GM21423 (cell line): Measurements from ENCODE around the gene MSI2.
A peak's percentile ranks its signal among the peaks of the same experiment; 100 is the strongest.

ENCODE experiments used
- ATAC-seq: cut with Tn5 transposase; IDR thresholded peaks from one replicate; pipeline ENCODE4 v1.9.1; 2021; ENCODE audit warnings: mild to moderate bottlenecking, moderate library complexity; ENCODE audit not compliant: unreplicated experiment

The MSI2 gene

GRCh38 chr17:57467801-57468200, 211.5 kb downstream of the MSI2 start:
- no peak for ATAC-seq

- ATAC-seq = peak; percentile 71
Measured at GRCh38 chr17:57468932-57469775, 212.8 kb downstream of the MSI2 start.

GRCh38 chr17:57470906-57471305, 214.6 kb downstream of the MSI2 start:
- ATAC-seq = no peak

- ATAC-seq = no peak
Measured at GRCh38 chr17:57471868-57472368, 215.6 kb downstream of the MSI2 start.

- no peak for ATAC-seq
Measured at GRCh38 chr17:57475796-57476195, 219.5 kb downstream of the MSI2 start.

GRCh38 chr17:57477522-57478362, 221.4 kb downstream of the MSI2 start:
- ATAC-seq = no peak

GRCh38 chr17:57478478-57479250, 222.3 kb downstream of the MSI2 start:
- ATAC-seq = no peak

GRCh38 chr17:57480438-57481196, 224.3 kb downstream of the MSI2 start:
- peak; percentile 60 for ATAC-seq

GRCh38 chr17:57481910-57482391, 225.6 kb downstream of the MSI2 start:
- no peak for ATAC-seq

- no peak for ATAC-seq
Measured at GRCh38 chr17:57482657-57483056, 226.3 kb downstream of the MSI2 start.

- ATAC-seq = no peak
Measured at GRCh38 chr17:57484081-57484666, 227.9 kb downstream of the MSI2 start.

GRCh38 chr17:57484826-57485565, 228.7 kb downstream of the MSI2 start:
- no peak for ATAC-seq

- no peak for ATAC-seq
Measured at GRCh38 chr17:57485566-57485865, 229.2 kb downstream of the MSI2 start.

- ATAC-seq = no peak
Measured at GRCh38 chr17:57485916-57486881, 229.9 kb downstream of the MSI2 start.

- no peak for ATAC-seq
Measured at GRCh38 chr17:57486882-57487301, 230.6 kb downstream of the MSI2 start.

GRCh38 chr17:57487573-57487972, 231.2 kb downstream of the MSI2 start:
- ATAC-seq = no peak

- no peak for ATAC-seq
Measured at GRCh38 chr17:57488856-57489255, 232.5 kb downstream of the MSI2 start.

GRCh38 chr17:57489321-57489720, 233.0 kb downstream of the MSI2 start:
- no peak for ATAC-seq
